Hepatocyte (in vitro differentiated cells): ENCODE results near the gene PSMD1. TPM values are rescaled to one million over a fixed set of nuclear protein-coding genes. Genes with fewer than 3 reads are reported as not detected.

ENCODE experiments used
- DNase-seq: peaks from one replicate; pipeline ENCODE4 v3.0.0-alpha.2; 2016; ENCODE audit warnings: low spot score
- H2AFZ ChIP-seq: fragments of 200-600 bp; sonication (generic); 2 replicates; pipeline ENCODE4 v1.6.0; 2016; ENCODE audit warnings: antibody characterized with exemption, mild to moderate bottlenecking
- H3K27ac ChIP-seq: fragments of 200-600 bp; sonication (generic); 2 replicates; pipeline ENCODE4 v1.5.1; 2016; ENCODE audit warnings: mild to moderate bottlenecking
- H3K27me3 ChIP-seq: fragments of 200-600 bp; sonication (generic); 2 replicates; pipeline ENCODE4 v1.6.1; 2016
- H3K36me3 ChIP-seq: fragments of 200-600 bp; sonication (generic); replicated peaks from 2 replicates; pipeline ENCODE4 v1.5.1; 2016; ENCODE audit warnings: low read depth; ENCODE audit not compliant: insufficient read depth
- H3K4me1 ChIP-seq: fragments of 200-600 bp; sonication (generic); 2 replicates; pipeline ENCODE4 v1.5.1; 2016; ENCODE audit warnings: mild to moderate bottlenecking, moderate library complexity; ENCODE audit not compliant: insufficient read depth
- H3K4me2 ChIP-seq: fragments of 200-600 bp; sonication (generic); 2 replicates; pipeline ENCODE4 v1.6.0; 2016
- H3K4me3 ChIP-seq: fragments of 200-600 bp; sonication (generic); 2 replicates; pipeline ENCODE4 v1.5.1; 2016; ENCODE audit warnings: mild to moderate bottlenecking
- H3K79me2 ChIP-seq: fragments of 200-600 bp; sonication (generic); 2 replicates; pipeline ENCODE4 v1.6.0; 2017; ENCODE audit warnings: mild to moderate bottlenecking
- H3K9me2 ChIP-seq: fragments of 200-600 bp; sonication (generic); replicated peaks from 2 replicates; pipeline ENCODE4 v1.6.0; 2017; ENCODE audit warnings: mild to moderate bottlenecking; ENCODE audit not compliant: insufficient read depth
- H3K9me3 ChIP-seq: fragments of 200-600 bp; sonication (generic); 2 replicates; pipeline ENCODE4 v1.5.1; 2016; ENCODE audit warnings: low read depth, mild to moderate bottlenecking
- H4K20me1 ChIP-seq: fragments of 200-600 bp; sonication (generic); 2 replicates; pipeline ENCODE4 v1.6.0; 2016; ENCODE audit warnings: mild to moderate bottlenecking; ENCODE audit not compliant: insufficient read depth, poor library complexity, severe bottlenecking
- CTCF ChIP-seq: fragments of 200-600 bp; sonication (generic); IDR thresholded peaks from 2 replicates; pipeline ENCODE4 v1.5.1; 2016; ENCODE audit warnings: antibody characterized with exemption, mild to moderate bottlenecking; ENCODE audit not compliant: poor library complexity
- EZH2 ChIP-seq: fragments of 200-600 bp; sonication (generic); IDR thresholded peaks from 2 replicates; pipeline ENCODE4 v1.6.1; 2016; ENCODE audit warnings: antibody characterized with exemption, mild to moderate bottlenecking, borderline replicate concordance
- EZH2phosphoT487 ChIP-seq: fragments of 200-600 bp; sonication (generic); IDR thresholded peaks from one replicate; pipeline ENCODE4 v1.6.1; 2018; ENCODE audit warnings: antibody characterized with exemption, mild to moderate bottlenecking, low read depth, moderate library complexity; ENCODE audit not compliant: unreplicated experiment, severe bottlenecking
- WGBS: methylation state at CpG from one replicate; pipeline ENCODE4 v1.1.6; 2016; ENCODE audit warnings: low lambda C conversion rate; ENCODE audit errors: missing lambda C conversion rate; 5-methylcytosine and 5-hydroxymethylcytosine counted together
- polyA plus RNA-seq: library from polyadenylated mRNA; unstranded; fragments of >200 nt; fragmentation: Nextera tagmentation; extraction: Ambion mirVana; gene quantifications from 2 replicates; pipeline ENCODE4 v1.2.1, GENCODE V29; 2016
- total RNA-seq: library from RNA; depleted of rRNA; stranded (reverse); fragments of >200 nt; gene quantifications from 2 replicates; pipeline ENCODE4 v1.2.3, GENCODE V29; 2014

The PSMD1 gene
- total and polyA plus RNA-seq, 2 experiments from 2014 or later, result 92.9 to 106 TPM

GRCh38 chr2:231187736-231188505 lies 131.3 kb downstream of the PSMD1 start:
- Histone ChIP-seq H3K9me2 (no peaks in the 10 kb centered on the region), H3K27me3 (peaks cover 5% of the 10 kb centered on the region), H2AFZ (no peak overlapping the region), H3K4me2 (no peak overlapping the region), H3K4me1 (peaks cover 3% of the 10 kb centered on the region), H3K4me3 (no peak overlapping the region), H3K27ac (peak overlapping the region; percentile 57), H3K79me2 (no peaks in the 10 kb centered on the region), H4K20me1 (no peaks in the 10 kb centered on the region), H3K36me3 (no peaks in the 10 kb centered on the region), H3K9me3 (no peaks in the 10 kb centered on the region)
- no peak for TF ChIP-seq EZH2
- TF ChIP-seq CTCF, result no peak
- no peak for TF ChIP-seq EZH2phosphoT487
- 75% methylated on average over 18 of the region's 18 CpGs for WGBS
- peak; percentile 63 for DNase-seq

GRCh38 chr2:231188506-231189170 lies 132.0 kb downstream of the PSMD1 start:
- H4K20me1 ChIP-seq, result no peaks in the 10 kb centered on the region
- H3K27me3 ChIP-seq, result peaks cover 5% of the 10 kb centered on the region
- no peak overlapping the region for H3K4me3 ChIP-seq
- H3K4me2 ChIP-seq, result no peak overlapping the region
- no peak for DNase-seq
- no peaks in the 10 kb centered on the region for H3K9me2 ChIP-seq
- no peaks in the 10 kb centered on the region for H3K79me2 ChIP-seq
- WGBS, result 95% methylated on average over 6 of the region's 6 CpGs
- H3K4me1 ChIP-seq, result peaks cover 3% of the 10 kb centered on the region
- H3K36me3 ChIP-seq, result no peaks in the 10 kb centered on the region
- TF ChIP-seq EZH2 (no peak), EZH2phosphoT487 (no peak), CTCF (no peak)
- H3K9me3 ChIP-seq, result no peaks in the 10 kb centered on the region
- H3K27ac ChIP-seq, result no peak overlapping the region
- H2AFZ ChIP-seq, result no peak overlapping the region

- Histone ChIP-seq H3K4me2 (no peak overlapping the region), H3K27ac (no peak overlapping the region)
- 95% methylated on average over 8 of the region's 8 CpGs for WGBS
Observed at GRCh38 chr2:231189171-231189530, 132.5 kb downstream of the PSMD1 start.

More at GRCh38 chr2:231189171-231189530, 132.5 kb downstream of the PSMD1 start:
- H3K36me3 ChIP-seq, result no peaks in the 10 kb centered on the region
- peaks cover 3% of the 10 kb centered on the region for H3K4me1 ChIP-seq
- no peak overlapping the region for H3K4me3 ChIP-seq
- peaks cover 5% of the 10 kb centered on the region for H3K27me3 ChIP-seq
- no peaks in the 10 kb centered on the region for H3K9me2 ChIP-seq
- TF ChIP-seq CTCF (no peak), EZH2 (no peak), EZH2phosphoT487 (no peak)
- no peak overlapping the region for H2AFZ ChIP-seq
- no peaks in the 10 kb centered on the region for H4K20me1 ChIP-seq
- H3K79me2 ChIP-seq, result no peaks in the 10 kb centered on the region
- no peaks in the 10 kb centered on the region for H3K9me3 ChIP-seq
- no peak for DNase-seq
